GM23338 (cell line): ENCODE data around the gene FLNC.

Experiments
- CREB1 ChIP-seq: fragments of 250-450 bp; sonication (Bioruptor Pico); IDR thresholded peaks from 2 replicates; pipeline ENCODE4 v1.5.0; 2020; ENCODE audit warnings: low read depth, mild to moderate bottlenecking, moderate library complexity
- CTCF ChIP-seq, 2 experiments: fragments of 200-600 bp in 1 of 2; sonication (generic) in 1 of 2; conservative IDR thresholded peaks; 2 replicates each; pipeline versions ENCODE4 v1.5.1 to v1.6.1; 2016 to 2017; ENCODE audit warnings: antibody characterized with exemption in 2 of 2, low read depth in 2 of 2, mild to moderate bottlenecking in 2 of 2, moderate library complexity in 1 of 2
- EZH2 ChIP-seq: fragments of 200-600 bp; sonication (generic); IDR thresholded peaks from one replicate; pipeline ENCODE4 v1.8.0; 2017; ENCODE audit warnings: antibody characterized with exemption, mild to moderate bottlenecking, low read depth; ENCODE audit not compliant: unreplicated experiment
- EZH2phosphoT487 ChIP-seq: fragments of 200-600 bp; sonication (generic); IDR thresholded peaks from one replicate; pipeline ENCODE4 v1.8.1; 2018; ENCODE audit warnings: antibody characterized with exemption; ENCODE audit not compliant: unreplicated experiment
- JUNB ChIP-seq: IDR thresholded peaks from one replicate; pipeline ENCODE4 v1.6.1; 2016; ENCODE audit warnings: antibody characterized with exemption; ENCODE audit not compliant: unreplicated experiment
- POLR2AphosphoS5 ChIP-seq: IDR thresholded peaks from 2 replicates; pipeline ENCODE4 v1.6.1; 2016; ENCODE audit warnings: antibody characterized with exemption, low read depth
- REST ChIP-seq: IDR thresholded peaks from one replicate; pipeline ENCODE4 v1.6.1; 2018; ENCODE audit warnings: antibody characterized with exemption; ENCODE audit not compliant: unreplicated experiment
- STAT1 ChIP-seq: IDR thresholded peaks from one replicate; pipeline ENCODE4 v1.6.1; 2016; ENCODE audit warnings: antibody characterized with exemption; ENCODE audit not compliant: unreplicated experiment

- TF ChIP-seq POLR2AphosphoS5: no peak
- TF ChIP-seq EZH2: no peak
- no peak for TF ChIP-seq CTCF (conservative IDR thresholded peaks at IDR 0.05; ENCODE audit: low read depth in 2 of 2)
- TF ChIP-seq REST: no peak
- no peak for TF ChIP-seq JUNB
- TF ChIP-seq EZH2phosphoT487: no peak
- TF ChIP-seq CREB1 (CRISPR knock-in tag): no peak
- TF ChIP-seq STAT1: no peak
Measured at GRCh38 chr7:128865996-128866877, 36.0 kb downstream of the FLNC start.
